Omental fat pad (tissue), 4 donors: ENCODE data around the gene ZSWIM3. TPM values are rescaled to one million over a fixed set of nuclear protein-coding genes. Genes with fewer than 3 reads are reported as not detected.

Source experiments
- ATAC-seq: fragments of 150-250 bp; one replicate; pipeline ENCODE4 v1.9.1; 2016; ENCODE audit warnings: mild to moderate bottlenecking, moderate library complexity; ENCODE audit not compliant: low FRiP score
- DNase-seq: peaks from one replicate; pipeline ENCODE4 v3.0.0-alpha.2; 2019; ENCODE audit warnings: low spot score
- total RNA-seq, 4 donors: library from RNA; depleted of rRNA; stranded (reverse); fragments of >200 nt; gene quantifications; one replicate each; pipeline ENCODE4 v1.1.0, GENCODE V29; 2016
- TF ChIP-seq, protein P1 (sequence below), 3 donors: fragments of 450-650 bp; IDR thresholded peaks; one replicate each; pipeline ENCODE4 v1.5.1; 2016 to 2017; ENCODE audit warnings: antibody characterized with exemption in 3 of 3, mild to moderate bottlenecking in 3 of 3, moderate library complexity in 2 of 3

The ZSWIM3 gene
- total RNA-seq, 4 donors from 2014 or later, result 2.3 to 5.0 (median 3.1) TPM

GRCh38 chr20:45848969-45849582 lies 8.3 kb upstream of the ZSWIM3 start:
- DNase-seq (no peak), ATAC-seq (no peak)
- TF ChIP-seq, protein P1, sequence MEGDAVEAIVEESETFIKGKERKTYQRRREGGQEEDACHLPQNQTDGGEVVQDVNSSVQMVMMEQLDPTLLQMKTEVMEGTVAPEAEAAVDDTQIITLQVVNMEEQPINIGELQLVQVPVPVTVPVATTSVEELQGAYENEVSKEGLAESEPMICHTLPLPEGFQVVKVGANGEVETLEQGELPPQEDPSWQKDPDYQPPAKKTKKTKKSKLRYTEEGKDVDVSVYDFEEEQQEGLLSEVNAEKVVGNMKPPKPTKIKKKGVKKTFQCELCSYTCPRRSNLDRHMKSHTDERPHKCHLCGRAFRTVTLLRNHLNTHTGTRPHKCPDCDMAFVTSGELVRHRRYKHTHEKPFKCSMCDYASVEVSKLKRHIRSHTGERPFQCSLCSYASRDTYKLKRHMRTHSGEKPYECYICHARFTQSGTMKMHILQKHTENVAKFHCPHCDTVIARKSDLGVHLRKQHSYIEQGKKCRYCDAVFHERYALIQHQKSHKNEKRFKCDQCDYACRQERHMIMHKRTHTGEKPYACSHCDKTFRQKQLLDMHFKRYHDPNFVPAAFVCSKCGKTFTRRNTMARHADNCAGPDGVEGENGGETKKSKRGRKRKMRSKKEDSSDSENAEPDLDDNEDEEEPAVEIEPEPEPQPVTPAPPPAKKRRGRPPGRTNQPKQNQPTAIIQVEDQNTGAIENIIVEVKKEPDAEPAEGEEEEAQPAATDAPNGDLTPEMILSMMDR (IDR thresholded peaks at IDR 0.05), result no peak

GRCh38 chr20:45850238-45850637 lies 7.2 kb upstream of the ZSWIM3 start:
- ATAC-seq (no peak), DNase-seq (no peak)
- TF ChIP-seq, protein P1 (IDR thresholded peaks at IDR 0.05), result no peak

DNA sequence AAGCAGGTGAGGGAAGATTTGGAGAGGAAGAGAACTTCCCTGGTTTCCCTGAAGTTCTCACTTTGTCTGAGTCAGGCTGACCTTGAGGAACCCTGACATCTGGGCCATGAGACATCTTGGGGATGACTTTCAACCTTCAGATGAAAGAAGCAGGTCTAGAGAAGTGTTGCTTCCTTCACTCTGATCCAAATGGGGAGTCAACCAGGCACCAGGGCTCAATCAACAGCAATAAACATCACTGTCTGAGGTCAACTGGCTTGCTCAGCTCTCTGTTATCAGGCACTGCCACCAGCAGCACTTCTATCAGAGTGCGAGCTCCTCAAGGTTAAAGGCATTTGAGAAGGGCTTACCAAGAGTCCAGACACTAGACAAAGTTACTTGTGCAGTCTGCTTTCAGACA lies 6.5 kb upstream of the ZSWIM3 start:
- no peak for DNase-seq
- TF ChIP-seq, protein P1 (IDR thresholded peaks at IDR 0.05), result no peak
- ATAC-seq, result no peak

GRCh38 chr20:45851501-45851900 lies 5.9 kb upstream of the ZSWIM3 start:
- DNase-seq (no peak), ATAC-seq (no peak)
- TF ChIP-seq, protein P1 (IDR thresholded peaks at IDR 0.05), result no peak

DNA sequence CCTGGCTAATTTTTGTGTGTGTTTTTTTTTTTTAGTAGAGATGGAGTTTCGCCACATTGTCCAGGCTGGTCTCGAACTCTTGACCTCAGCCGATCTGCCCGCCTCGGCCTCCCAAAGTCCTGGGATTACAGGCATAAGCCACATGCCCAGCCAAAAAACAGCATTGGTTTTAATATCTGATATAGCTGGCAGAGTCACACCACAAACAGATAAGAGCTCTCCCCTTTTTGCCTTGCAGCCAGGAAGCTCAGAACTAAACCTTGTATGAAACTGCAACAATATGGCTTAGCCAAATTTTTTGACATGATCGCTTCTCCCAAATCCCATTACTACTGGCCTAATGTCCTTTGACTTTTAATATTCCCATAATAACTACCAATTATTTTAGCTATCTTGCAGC lies 5.1 kb upstream of the ZSWIM3 start:
- DNase-seq (no peak), ATAC-seq (no peak)
- TF ChIP-seq, protein P1 (IDR thresholded peaks at IDR 0.05), result no peak

GRCh38 chr20:45853484-45853883 lies 3.9 kb upstream of the ZSWIM3 start:
- TF ChIP-seq, protein P1 (IDR thresholded peaks at IDR 0.05), result no peak
- no peak for ATAC-seq
- no peak for DNase-seq

DNA sequence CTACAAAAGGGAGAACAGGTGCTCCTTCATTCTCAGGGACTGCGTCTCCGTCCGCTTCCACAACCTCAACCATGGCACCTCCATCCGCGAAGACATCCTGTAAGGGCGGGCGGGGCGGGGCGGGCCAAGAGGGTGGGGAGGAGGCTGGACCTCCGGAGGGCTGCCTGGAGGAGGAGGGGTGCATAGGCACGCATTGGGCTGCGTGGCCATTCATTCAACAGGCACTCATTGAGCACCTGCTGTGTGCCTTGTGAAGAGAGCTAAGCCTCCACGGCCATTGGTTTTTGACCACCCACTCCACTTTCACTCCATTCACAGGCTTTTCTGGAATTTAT lies 435 bp downstream of the ZSWIM3 start:
- ATAC-seq (no peak), DNase-seq (no peak)
- TF ChIP-seq, protein P1 (IDR thresholded peaks at IDR 0.05), result no peak
